WTC11 (cell line): ENCODE results near the gene GABBR1. TPM values are rescaled to one million over a fixed set of nuclear protein-coding genes. Genes with fewer than 3 reads are reported as not detected.

Source experiments
- ATAC-seq: fragments of 200-7000 bp; cut with Tn5 transposase; 2 replicates; pipeline ENCODE4 v1.10.0; 2021; ENCODE audit warnings: mild to moderate bottlenecking, moderate library complexity
- CTCF ChIA-PET: fragments of 300-600 bp; sonication (Branson Sonifier 250); formaldehyde crosslinking; loops from one replicate; lab custom pipeline; 2021; ENCODE audit warnings: antibody characterized with exemption; lab: Charles Lee
- POLR2A ChIA-PET: fragments of 350-600 bp; sonication (Branson Sonifier 250); formaldehyde crosslinking; loops from one replicate; lab custom pipeline; 2021; ENCODE audit warnings: antibody characterized with exemption; lab: Charles Lee
- DNase-seq: peaks from one replicate; pipeline ENCODE4 v3.0.0; 2021; ENCODE audit warnings: low spot score
- H3K27ac Mint-ChIP-seq: 2 replicates; pipeline ENCODE4 v1.8.0; 2021; ENCODE audit warnings: mixed read lengths
- H3K27me3 Mint-ChIP-seq: 2 replicates; pipeline ENCODE4 v1.8.0; 2021; ENCODE audit warnings: low read depth, mild to moderate bottlenecking, moderate library complexity, mixed read lengths
- H3K36me3 Mint-ChIP-seq: 2 replicates; pipeline ENCODE4 v1.8.0; 2021; ENCODE audit warnings: mixed read lengths
- H3K4me1 Mint-ChIP-seq: 2 replicates; pipeline ENCODE4 v1.8.0; 2022; ENCODE audit warnings: mixed read lengths
- H3K4me3 Mint-ChIP-seq: 2 replicates; pipeline ENCODE4 v1.8.0; 2021; ENCODE audit warnings: mild to moderate bottlenecking, moderate library complexity, mixed read lengths
- H3K9me3 Mint-ChIP-seq: 2 replicates; pipeline ENCODE4 v1.8.0; 2021; ENCODE audit warnings: mixed read lengths
- ATF1 ChIP-seq: sonication (generic); formaldehyde crosslinking; IDR thresholded peaks from 2 replicates; pipeline ENCODE4 v1.8.1; 2023; ENCODE audit warnings: mild to moderate bottlenecking, moderate library complexity, missing genetic modification reagents
- CBFB ChIP-seq: sonication (generic); formaldehyde crosslinking; IDR thresholded peaks from 2 replicates; pipeline ENCODE4 v1.8.1; 2022; ENCODE audit warnings: mild to moderate bottlenecking, low read depth, missing genetic modification reagents
- E2F1 ChIP-seq: sonication (generic); formaldehyde crosslinking; IDR thresholded peaks from 2 replicates; pipeline ENCODE4 v1.8.0; 2022; ENCODE audit warnings: mild to moderate bottlenecking, missing genetic modification reagents
- FOXP1 ChIP-seq: sonication (generic); formaldehyde crosslinking; IDR thresholded peaks from 2 replicates; pipeline ENCODE4 v1.8.0; 2022; ENCODE audit warnings: missing genetic modification reagents, mild to moderate bottlenecking, moderate library complexity, borderline replicate concordance
- FOXP4 ChIP-seq: sonication (generic); formaldehyde crosslinking; IDR thresholded peaks from 2 replicates; pipeline ENCODE4 v1.8.0; 2022; ENCODE audit warnings: mild to moderate bottlenecking, missing genetic modification reagents
- GABPB1 ChIP-seq: sonication (generic); formaldehyde crosslinking; IDR thresholded peaks from 2 replicates; pipeline ENCODE4 v1.8.1; 2023; ENCODE audit warnings: mild to moderate bottlenecking, missing genetic modification reagents
- GRHL2 ChIP-seq: fragments of 250-450 bp; sonication (Bioruptor Pico); IDR thresholded peaks from 2 replicates; pipeline ENCODE4 v1.8.0; 2022; ENCODE audit warnings: mild to moderate bottlenecking, moderate library complexity; ENCODE audit not compliant: insufficient replicate concordance, severe bottlenecking
- MLX ChIP-seq: sonication (generic); formaldehyde crosslinking; IDR thresholded peaks from 2 replicates; pipeline ENCODE4 v1.8.1; 2023; ENCODE audit warnings: mild to moderate bottlenecking, missing genetic modification reagents, moderate library complexity
- NR1H2 ChIP-seq: sonication (generic); formaldehyde crosslinking; IDR thresholded peaks from 2 replicates; pipeline ENCODE4 v1.9.0; 2021; ENCODE audit warnings: mild to moderate bottlenecking, moderate library complexity, missing genetic modification reagents
- NR2C2 ChIP-seq: sonication (generic); formaldehyde crosslinking; IDR thresholded peaks from 2 replicates; pipeline ENCODE4 v1.8.0; 2022; ENCODE audit warnings: mild to moderate bottlenecking, missing genetic modification reagents
- NR3C1 ChIP-seq: sonication (generic); formaldehyde crosslinking; conservative IDR thresholded peaks from 2 replicates; pipeline ENCODE4 v1.8.1; 2023; ENCODE audit warnings: low read depth, mild to moderate bottlenecking, missing genetic modification reagents
- RELA ChIP-seq: sonication (generic); formaldehyde crosslinking; IDR thresholded peaks from 2 replicates; pipeline ENCODE4 v1.8.1; 2022; ENCODE audit warnings: missing genetic modification reagents, mild to moderate bottlenecking, borderline replicate concordance
- SP1 ChIP-seq: sonication (generic); formaldehyde crosslinking; conservative IDR thresholded peaks from 2 replicates; pipeline ENCODE4 v1.8.1; 2022; ENCODE audit warnings: missing genetic modification reagents
- TEAD1 ChIP-seq: sonication (generic); formaldehyde crosslinking; IDR thresholded peaks from 2 replicates; pipeline ENCODE4 v1.8.0; 2022; ENCODE audit warnings: mild to moderate bottlenecking, missing genetic modification reagents
- TP53 ChIP-seq: sonication (generic); formaldehyde crosslinking; IDR thresholded peaks from 2 replicates; pipeline ENCODE4 v1.8.1; 2023; ENCODE audit warnings: mild to moderate bottlenecking, missing genetic modification reagents
- ZNF121 ChIP-seq: sonication (generic); formaldehyde crosslinking; IDR thresholded peaks from 2 replicates; pipeline ENCODE4 v1.8.0; 2023; ENCODE audit warnings: missing genetic modification reagents
- ZNF219 ChIP-seq: sonication (generic); formaldehyde crosslinking; IDR thresholded peaks from 2 replicates; pipeline ENCODE4 v1.8.0; 2023; ENCODE audit warnings: missing genetic modification reagents, mild to moderate bottlenecking, borderline replicate concordance
- ZNF317 ChIP-seq: sonication (generic); formaldehyde crosslinking; IDR thresholded peaks from 2 replicates; pipeline ENCODE4 v1.8.1; 2023; ENCODE audit warnings: low read depth, mild to moderate bottlenecking, moderate library complexity, missing genetic modification reagents, borderline replicate concordance
- ZNF416 ChIP-seq: fragments of 250-450 bp; sonication (Bioruptor Pico); IDR thresholded peaks from 2 replicates; pipeline ENCODE4 v1.9.0; 2021; ENCODE audit warnings: mild to moderate bottlenecking, inconsistent platforms
- ZNF423 ChIP-seq: fragments of 250-450 bp; sonication (Bioruptor Pico); IDR thresholded peaks from 2 replicates; pipeline ENCODE4 v2.1.2; 2022; ENCODE audit warnings: mild to moderate bottlenecking, moderate library complexity
- ZSCAN18 ChIP-seq: fragments of 250-450 bp; sonication (Bioruptor Pico); IDR thresholded peaks from 2 replicates; pipeline ENCODE4 v2.1.2; 2022; ENCODE audit warnings: mild to moderate bottlenecking, moderate library complexity
- total RNA-seq: library from RNA; stranded (reverse); gene quantifications from 3 replicates; pipeline ENCODE4 v1.2.3, GENCODE V29; 2021

Gene GABBR1
- total RNA-seq, 1 experiment from 2014 or later = 107 TPM

- Mint-ChIP-seq H3K4me3 (no peak within 1 kb of the TSS), H3K36me3 (peaks cover 3% of the 10 kb centered on the region; the same call in 1 of the 2 replicates), H3K27ac (no peak within 1 kb of the TSS), H3K9me3 (no peaks in the 10 kb centered on the region), H3K4me1 (peaks cover 33% of the 10 kb centered on the region), H3K27me3 (peaks cover 87% of the 10 kb centered on the region)
- POLR2A ChIA-PET = no interaction called here
- ATAC-seq (no peak), DNase-seq (no peak)
- TF ChIP-seq FOXP4 (no peak), RELA (CRISPR knock-in tag) (no peak), GABPB1 (CRISPR knock-in tag) (peak; percentile 25; the same call in 1 of the 2 replicates), FOXP1 (CRISPR knock-in tag) (no peak)
- CTCF ChIA-PET = no interaction called here
Measured at GRCh38 chr6:29559524-29560287, 73.3 kb downstream of the GABBR1 start, which contains the start of gene UBD. UBD (minus strand) TSS chr6:29559732; CDS start chr6:29559701, 31 bp downstream.

- ATAC-seq = no peak
- Mint-ChIP-seq H3K4me3 (no peak overlapping the region), H3K9me3 (no peaks in the 10 kb centered on the region), H3K27ac (no peak overlapping the region), H3K27me3 (peaks cover 99% of the 10 kb centered on the region), H3K4me1 (peaks cover 43% of the 10 kb centered on the region), H3K36me3 (peaks cover 7% of the 10 kb centered on the region)
- no peak for DNase-seq
- ChIA-PET POLR2A (no interaction called here), CTCF (interaction anchor here (0.8 kb wide), 1 partner anchor 95 kb away, joined by 4 read pairs; no protein-coding TSS in a partner anchor)
- TF ChIP-seq ZNF121 (CRISPR knock-in tag) (no peak), ZNF317 (peak; percentile 52; the same call in 1 of the 2 replicates), ZSCAN18 (CRISPR knock-in tag) (no peak), GRHL2 (no peak), ZNF219 (CRISPR knock-in tag) (no peak)
Measured at GRCh38 chr6:29558439-29559079, 74.4 kb downstream of the GABBR1 start.

GRCh38 chr6:29557320-29557719 is 75.7 kb downstream of the GABBR1 start:
- peak; percentile 3; the same call in 1 of the 2 replicates for ATAC-seq
- POLR2A ChIA-PET = no interaction called here
- H3K27me3 Mint-ChIP-seq = peaks cover 99% of the 10 kb centered on the region

GRCh38 chr6:29554764-29555163 is 78.2 kb downstream of the GABBR1 start:
- CTCF ChIA-PET = no interaction called here
- TF ChIP-seq ATF1 (no peak), E2F1 (CRISPR knock-in tag) (no peak), MLX (CRISPR knock-in tag) (no peak), ZNF416 (no peak), CBFB (CRISPR knock-in tag) (no peak), ZNF423 (CRISPR knock-in tag) (no peak), TEAD1 (CRISPR knock-in tag) (no peak), NR1H2 (CRISPR knock-in tag) (no peak), RELA (CRISPR knock-in tag) (no peak), TP53 (CRISPR knock-in tag) (no peak)
- DNase-seq = no peak
- Mint-ChIP-seq H3K4me3 (no peak overlapping the region; the same call in 1 of the 2 replicates), H3K27me3 (peaks cover 100% of the 10 kb centered on the region), H3K9me3 (no peaks in the 10 kb centered on the region), H3K27ac (no peak overlapping the region), H3K36me3 (peaks cover 7% of the 10 kb centered on the region), H3K4me1 (peaks cover 46% of the 10 kb centered on the region)
- ATAC-seq = no peak
- POLR2A ChIA-PET = no interaction called here

More at GRCh38 chr6:29557320-29557719, 75.7 kb downstream of the GABBR1 start:
- Mint-ChIP-seq H3K36me3 (peaks cover 7% of the 10 kb centered on the region), H3K4me3 (no peak overlapping the region), H3K4me1 (peaks cover 50% of the 10 kb centered on the region), H3K27ac (no peak overlapping the region), H3K9me3 (no peaks in the 10 kb centered on the region)
- DNase-seq = no peak
- CTCF ChIA-PET = no interaction called here
- 0 out of 2 replicates have a peak, but pooled peaks have one; percentile 14 for TF ChIP-seq SP1 (CRISPR knock-in tag)
- TF ChIP-seq NR3C1 = no peak
- TF ChIP-seq NR2C2 (CRISPR knock-in tag) = no peak
